SK-N-SH (cell line): ENCODE results near the gene EZR. TPM values are rescaled to one million over a fixed set of nuclear protein-coding genes. Genes with fewer than 3 reads are reported as not detected.

ENCODE experiments used
- CTCF ChIA-PET: fragments of 300-600, 350-600 bp; formaldehyde crosslinking; extraction: SDS; loops from one replicate; lab custom pipeline; 2021; lab: Yijun Ruan, JAX
- POLR2A ChIA-PET: fragments of 350-600 bp; sonication (Branson Sonifier 250); formaldehyde crosslinking; extraction: SDS; loops from one replicate; lab custom pipeline; 2020; ENCODE audit warnings: antibody characterized with exemption, inconsistent platforms; lab: Yijun Ruan, JAX
- DNase-seq: peaks from one replicate; pipeline ENCODE4 v3.0.0; 2012
- H2AFZ ChIP-seq: fragments of 200-600 bp; sonication (generic); 2 replicates; pipeline ENCODE4 v1.8.1; 2016; ENCODE audit warnings: antibody characterized with exemption, mild to moderate bottlenecking, low read depth
- H3F3A ChIP-seq: fragments of 200-600 bp; sonication (generic); replicated peaks from 2 replicates; pipeline ENCODE3; 2016; ENCODE audit warnings: antibody characterized with exemption, mild to moderate bottlenecking; ENCODE audit not compliant: insufficient read depth
- H3K27ac ChIP-seq, 2 experiments: fragments of 200-500 bp in 1 of 2; fragments of 200-600 bp in 1 of 2; sonication (Bioruptor generic) in 1 of 2; sonication (generic), shearing (Covaris generic) in 1 of 2; 2 replicates each; pipeline versions ENCODE4 v1.5.1 to v1.6.1; 2014 to 2016; ENCODE audit warnings: low read depth in 2 of 2, inconsistent platforms in 1 of 2, low read length in 1 of 2, mild to moderate bottlenecking in 1 of 2, mixed read lengths in 1 of 2
- H3K27me3 ChIP-seq: fragments of 200-600 bp; sonication (generic), shearing (Covaris generic); 2 replicates; pipeline ENCODE4 v1.6.1; 2016; ENCODE audit warnings: mixed run types; ENCODE audit not compliant: insufficient read depth
- H3K36me3 ChIP-seq, 2 experiments: fragments of 200-500 bp in 1 of 2; fragments of 200-600 bp in 1 of 2; sonication (Bioruptor generic) in 1 of 2; sonication (generic) in 1 of 2; replicated peaks in 1 of 2; 2 replicates each; pipeline versions ENCODE3 to v1.5.1; 2014 to 2016; ENCODE audit warnings: low read length in 1 of 2, mild to moderate bottlenecking in 1 of 2; ENCODE audit not compliant: insufficient read depth in 2 of 2, control insufficient read depth in 1 of 2
- H3K4me1 ChIP-seq, 2 experiments: fragments of 200-500 bp in 1 of 2; fragments of 200-600 bp in 1 of 2; sonication (Bioruptor generic) in 1 of 2; sonication (generic), shearing (Covaris generic) in 1 of 2; 2 replicates each; pipeline versions ENCODE4 v1.5.1 to v1.6.1; 2014 to 2016; ENCODE audit warnings: low read depth in 1 of 2, low read length in 1 of 2, mixed run types in 1 of 2; ENCODE audit not compliant: insufficient read depth in 2 of 2, control insufficient read depth in 1 of 2
- H3K4me2 ChIP-seq: fragments of 200-600 bp; sonication (generic), shearing (Covaris generic); 2 replicates; pipeline ENCODE4 v1.6.1; 2017; ENCODE audit warnings: mixed run types
- H3K4me3 ChIP-seq, 2 experiments: fragments of 200-500 bp in 1 of 2; fragments of 200-600 bp in 1 of 2; sonication (Bioruptor generic) in 1 of 2; sonication (generic), shearing (Covaris generic) in 1 of 2; 2 replicates each; pipeline versions ENCODE4 v1.5.1 to v1.8.1; 2014 to 2016; ENCODE audit warnings: low read depth in 2 of 2, inconsistent platforms in 1 of 2, low read length in 1 of 2, mild to moderate bottlenecking in 1 of 2, mixed read lengths in 1 of 2, moderate library complexity in 1 of 2
- H3K79me2 ChIP-seq: fragments of 200-600 bp; sonication (generic); 2 replicates; pipeline ENCODE4 v1.8.1; 2017; ENCODE audit warnings: mild to moderate bottlenecking; ENCODE audit not compliant: insufficient read depth
- H3K9ac ChIP-seq: fragments of 200-600 bp; sonication (generic); 2 replicates; pipeline ENCODE4 v1.6.1; 2017; ENCODE audit warnings: mixed run types
- H3K9me2 ChIP-seq: fragments of 200-600 bp; sonication (generic); 2 replicates; pipeline ENCODE4 v1.6.1; 2017; ENCODE audit warnings: mixed run types
- H3K9me3 ChIP-seq: fragments of 200-600 bp; sonication (generic); 2 replicates; pipeline ENCODE4 v1.6.1; 2017; ENCODE audit warnings: mixed run types, mild to moderate bottlenecking, moderate library complexity
- H4K20me1 ChIP-seq: fragments of 200-600 bp; sonication (generic); 2 replicates; pipeline ENCODE4 v1.6.1; 2017; ENCODE audit warnings: mild to moderate bottlenecking, mixed run types; ENCODE audit not compliant: insufficient read depth
- EZH2phosphoT487 ChIP-seq: fragments of 200-600 bp; sonication (generic); IDR thresholded peaks from 2 replicates; pipeline ENCODE4 v1.6.1; 2017; ENCODE audit warnings: low read depth, mixed run types, mild to moderate bottlenecking, antibody characterized with exemption, moderate library complexity, borderline replicate concordance
- GABPA ChIP-seq: IDR thresholded peaks from 2 replicates; pipeline ENCODE4 v1.4.0; 2012; ENCODE audit warnings: low read depth, mild to moderate bottlenecking
- GATA2 ChIP-seq: sonication (generic); formaldehyde crosslinking; IDR thresholded peaks from 2 replicates; pipeline ENCODE4 v1.5.0; 2020; ENCODE audit warnings: mild to moderate bottlenecking, missing genetic modification reagents
- NRF1 ChIP-seq: IDR thresholded peaks from 2 replicates; pipeline ENCODE4 v1.6.1; 2012; ENCODE audit warnings: low read depth, mild to moderate bottlenecking, low read length
- RCOR1 ChIP-seq: fragments of 150-350 bp; IDR thresholded peaks from 2 replicates; pipeline ENCODE4 v1.6.1; 2017; ENCODE audit warnings: antibody characterized with exemption, low read length
- RXRA ChIP-seq: IDR thresholded peaks from 2 replicates; pipeline ENCODE4 v1.4.0; 2012; ENCODE audit warnings: low read depth, mild to moderate bottlenecking, borderline replicate concordance
- YY1 ChIP-seq: IDR thresholded peaks from 2 replicates; pipeline ENCODE4 v1.4.0; 2012; ENCODE audit warnings: low read depth, mild to moderate bottlenecking
- WGBS: methylation state at CpG from one replicate; pipeline ENCODE4 v1.1.6; 2017; ENCODE audit warnings: low lambda C conversion rate; 5-methylcytosine and 5-hydroxymethylcytosine counted together
- polyA plus RNA-seq, 3 experiments: library from polyadenylated mRNA; depleted of rRNA; stranded (reverse); fragments of >200 nt; gene quantifications; 2 replicates each; pipeline ENCODE4 v1.2.3, GENCODE V29; 2012
- TF ChIP-seq, protein P1 (sequence below): IDR thresholded peaks from 2 replicates; pipeline ENCODE4 v1.6.1; 2012; ENCODE audit warnings: mild to moderate bottlenecking, low read depth, low read length, moderate library complexity
- TF ChIP-seq, protein P2 (sequence below): fragments of 200-600 bp; sonication (generic); IDR thresholded peaks from 2 replicates; pipeline ENCODE4 v1.6.1; 2017; ENCODE audit warnings: antibody characterized with exemption, mild to moderate bottlenecking, moderate library complexity
- TF ChIP-seq, protein P3 (sequence below): IDR thresholded peaks from 2 replicates; pipeline ENCODE4 v1.4.0; 2012; ENCODE audit warnings: low read depth

The EZR gene
- polyA plus RNA-seq, 1 of the 3 experiments (the other 2 are of a cell fraction): 92.0 TPM

DNA sequence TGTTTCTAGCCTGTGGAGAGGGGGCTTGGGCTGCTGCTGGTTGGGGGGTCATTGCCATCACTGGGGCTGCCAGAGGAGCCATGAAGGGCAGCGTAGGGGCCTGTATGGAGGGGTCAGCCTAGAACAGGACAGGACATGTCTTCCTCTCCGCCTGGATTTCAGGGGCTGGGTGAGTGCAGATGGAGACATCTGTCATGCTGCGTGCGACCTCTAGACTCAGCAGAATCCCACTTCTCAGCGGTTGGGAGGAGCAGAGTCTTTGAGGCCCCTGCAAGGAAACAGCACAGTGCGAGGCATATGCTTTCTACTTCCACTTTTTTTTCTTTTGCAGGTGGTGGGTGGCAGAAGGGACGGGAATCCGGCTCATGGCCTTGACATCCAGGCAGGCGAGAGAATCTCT lies 67.9 kb downstream of the EZR start (continued):
- TF ChIP-seq, protein P1, sequence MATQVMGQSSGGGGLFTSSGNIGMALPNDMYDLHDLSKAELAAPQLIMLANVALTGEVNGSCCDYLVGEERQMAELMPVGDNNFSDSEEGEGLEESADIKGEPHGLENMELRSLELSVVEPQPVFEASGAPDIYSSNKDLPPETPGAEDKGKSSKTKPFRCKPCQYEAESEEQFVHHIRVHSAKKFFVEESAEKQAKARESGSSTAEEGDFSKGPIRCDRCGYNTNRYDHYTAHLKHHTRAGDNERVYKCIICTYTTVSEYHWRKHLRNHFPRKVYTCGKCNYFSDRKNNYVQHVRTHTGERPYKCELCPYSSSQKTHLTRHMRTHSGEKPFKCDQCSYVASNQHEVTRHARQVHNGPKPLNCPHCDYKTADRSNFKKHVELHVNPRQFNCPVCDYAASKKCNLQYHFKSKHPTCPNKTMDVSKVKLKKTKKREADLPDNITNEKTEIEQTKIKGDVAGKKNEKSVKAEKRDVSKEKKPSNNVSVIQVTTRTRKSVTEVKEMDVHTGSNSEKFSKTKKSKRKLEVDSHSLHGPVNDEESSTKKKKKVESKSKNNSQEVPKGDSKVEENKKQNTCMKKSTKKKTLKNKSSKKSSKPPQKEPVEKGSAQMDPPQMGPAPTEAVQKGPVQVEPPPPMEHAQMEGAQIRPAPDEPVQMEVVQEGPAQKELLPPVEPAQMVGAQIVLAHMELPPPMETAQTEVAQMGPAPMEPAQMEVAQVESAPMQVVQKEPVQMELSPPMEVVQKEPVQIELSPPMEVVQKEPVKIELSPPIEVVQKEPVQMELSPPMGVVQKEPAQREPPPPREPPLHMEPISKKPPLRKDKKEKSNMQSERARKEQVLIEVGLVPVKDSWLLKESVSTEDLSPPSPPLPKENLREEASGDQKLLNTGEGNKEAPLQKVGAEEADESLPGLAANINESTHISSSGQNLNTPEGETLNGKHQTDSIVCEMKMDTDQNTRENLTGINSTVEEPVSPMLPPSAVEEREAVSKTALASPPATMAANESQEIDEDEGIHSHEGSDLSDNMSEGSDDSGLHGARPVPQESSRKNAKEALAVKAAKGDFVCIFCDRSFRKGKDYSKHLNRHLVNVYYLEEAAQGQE: no peak
- TF ChIP-seq NRF1: no peak
- TF ChIP-seq RXRA: no peak
- TF ChIP-seq, protein P2, sequence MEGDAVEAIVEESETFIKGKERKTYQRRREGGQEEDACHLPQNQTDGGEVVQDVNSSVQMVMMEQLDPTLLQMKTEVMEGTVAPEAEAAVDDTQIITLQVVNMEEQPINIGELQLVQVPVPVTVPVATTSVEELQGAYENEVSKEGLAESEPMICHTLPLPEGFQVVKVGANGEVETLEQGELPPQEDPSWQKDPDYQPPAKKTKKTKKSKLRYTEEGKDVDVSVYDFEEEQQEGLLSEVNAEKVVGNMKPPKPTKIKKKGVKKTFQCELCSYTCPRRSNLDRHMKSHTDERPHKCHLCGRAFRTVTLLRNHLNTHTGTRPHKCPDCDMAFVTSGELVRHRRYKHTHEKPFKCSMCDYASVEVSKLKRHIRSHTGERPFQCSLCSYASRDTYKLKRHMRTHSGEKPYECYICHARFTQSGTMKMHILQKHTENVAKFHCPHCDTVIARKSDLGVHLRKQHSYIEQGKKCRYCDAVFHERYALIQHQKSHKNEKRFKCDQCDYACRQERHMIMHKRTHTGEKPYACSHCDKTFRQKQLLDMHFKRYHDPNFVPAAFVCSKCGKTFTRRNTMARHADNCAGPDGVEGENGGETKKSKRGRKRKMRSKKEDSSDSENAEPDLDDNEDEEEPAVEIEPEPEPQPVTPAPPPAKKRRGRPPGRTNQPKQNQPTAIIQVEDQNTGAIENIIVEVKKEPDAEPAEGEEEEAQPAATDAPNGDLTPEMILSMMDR: no peak
- no peak for TF ChIP-seq EZH2phosphoT487
- no peak for TF ChIP-seq YY1

DNA sequence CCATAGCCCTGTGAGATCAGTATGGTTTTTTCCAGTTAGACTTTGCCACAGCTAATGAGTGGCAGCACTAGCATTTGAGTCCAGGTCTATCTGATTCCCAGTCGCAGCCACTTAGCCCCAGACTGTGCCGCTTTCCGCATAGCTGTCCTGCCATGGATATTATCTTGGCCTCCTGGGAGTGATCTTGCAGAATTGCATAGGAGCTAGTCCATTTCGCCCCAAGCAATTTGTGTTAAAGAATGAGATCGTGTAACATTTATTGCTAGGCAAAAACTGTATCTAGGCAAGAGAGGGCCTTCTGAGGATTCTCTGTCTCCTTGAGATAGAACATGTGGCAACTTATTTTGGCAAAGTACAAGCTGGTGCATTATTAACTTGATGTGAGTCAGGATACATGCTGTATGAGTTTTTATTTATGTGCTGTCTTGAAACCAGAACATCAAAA lies 74.2 kb downstream of the EZR start:
- Histone ChIP-seq H3K4me3 (no peak overlapping the region), H3K4me2 (no peak overlapping the region), H3K36me3 (no peaks in the 10 kb centered on the region), H3K79me2 (no peaks in the 10 kb centered on the region), H3K9me2 (no peaks in the 10 kb centered on the region), H2AFZ (no peak overlapping the region), H3F3A (no peaks in the 10 kb centered on the region), H3K27me3 (no peaks in the 10 kb centered on the region), H3K9me3 (no peaks in the 10 kb centered on the region), H3K4me1 (peaks cover 3 to 6% of the 10 kb centered on the region in 2 experiments; a peak in 2 of 4 replicates), H3K27ac (peak overlapping the region in 1 of 2 experiments; percentile 41; a peak in 2 of 4 replicates), H4K20me1 (no peaks in the 10 kb centered on the region), H3K9ac (no peak overlapping the region)
- WGBS: 69% methylated on average over 5 of the region's 5 CpGs
- TF ChIP-seq, protein P3, sequence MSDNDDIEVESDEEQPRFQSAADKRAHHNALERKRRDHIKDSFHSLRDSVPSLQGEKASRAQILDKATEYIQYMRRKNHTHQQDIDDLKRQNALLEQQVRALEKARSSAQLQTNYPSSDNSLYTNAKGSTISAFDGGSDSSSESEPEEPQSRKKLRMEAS: no peak
- TF ChIP-seq GATA2 (peak; percentile 80), GABPA (no peak), RCOR1 (peak; percentile 80)
- POLR2A ChIA-PET: interaction anchor here (1.3 kb wide), 1 partner anchor 10 kb away, joined by 3 read pairs; no protein-coding TSS in a partner anchor
- DNase-seq: peak; percentile 69
- CTCF ChIA-PET: interaction anchor here (0.6 to 1.9 kb wide), 5 partner anchors 13 to 226 kb away, joined by 3 to 9 read pairs (median 5); no protein-coding TSS in a partner anchor
